OCI-LY3 (cell line): ENCODE results near the gene CSRP1.

Experiments used
- EZH2phosphoT487 ChIP-seq: fragments of 200-600 bp; shearing (Covaris generic); IDR thresholded peaks from 2 replicates; pipeline ENCODE4 v1.6.1; 2018; ENCODE audit warnings: antibody characterized with exemption, mixed run types, low read depth
- TF ChIP-seq, protein P1 (sequence below): fragments of 200-600, 300-600 bp; sonication (generic); IDR thresholded peaks from 2 replicates; pipeline ENCODE4 v1.5.1; 2014; ENCODE audit warnings: antibody characterized with exemption, low read length, low read depth

DNA sequence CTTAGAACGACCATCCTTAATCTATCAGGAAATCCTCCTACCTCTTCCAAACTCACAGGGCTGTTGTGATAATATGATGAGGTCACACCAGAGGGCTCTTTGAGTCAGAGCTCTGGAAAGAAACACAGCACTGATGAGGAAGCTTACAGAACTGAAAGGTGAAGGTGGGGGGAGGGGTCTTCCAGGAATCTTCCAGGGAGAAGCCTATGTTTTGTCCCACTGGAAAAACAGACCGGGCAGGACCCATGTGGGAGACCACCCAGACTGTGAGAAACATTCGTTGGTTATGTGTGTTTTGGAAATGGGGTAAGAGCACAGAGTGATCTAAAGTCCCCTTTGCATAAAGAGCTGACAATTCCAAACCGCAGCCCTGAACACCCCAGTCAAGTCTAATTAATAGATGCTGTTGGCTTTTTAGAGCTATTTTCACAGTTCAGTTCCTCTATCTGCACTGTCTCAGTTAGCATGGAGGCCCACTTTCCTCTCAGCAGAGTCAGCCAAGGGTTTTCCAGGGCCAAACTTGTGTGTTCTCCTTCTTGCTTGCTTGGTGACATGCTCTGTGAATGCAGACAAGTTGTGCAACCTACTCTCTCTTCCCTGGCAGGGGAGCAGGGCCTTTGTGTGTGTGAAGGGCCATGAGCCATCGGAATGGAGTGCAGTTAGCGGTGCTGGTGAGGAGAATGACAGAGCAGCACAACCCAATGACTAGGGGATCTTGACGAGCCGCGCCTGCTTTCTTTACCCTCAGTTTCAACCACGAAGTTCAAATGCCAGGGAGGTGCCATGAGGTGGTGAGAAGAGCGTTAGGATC, 50.2 kb downstream of the CSRP1 start:
- TF ChIP-seq, protein P1, sequence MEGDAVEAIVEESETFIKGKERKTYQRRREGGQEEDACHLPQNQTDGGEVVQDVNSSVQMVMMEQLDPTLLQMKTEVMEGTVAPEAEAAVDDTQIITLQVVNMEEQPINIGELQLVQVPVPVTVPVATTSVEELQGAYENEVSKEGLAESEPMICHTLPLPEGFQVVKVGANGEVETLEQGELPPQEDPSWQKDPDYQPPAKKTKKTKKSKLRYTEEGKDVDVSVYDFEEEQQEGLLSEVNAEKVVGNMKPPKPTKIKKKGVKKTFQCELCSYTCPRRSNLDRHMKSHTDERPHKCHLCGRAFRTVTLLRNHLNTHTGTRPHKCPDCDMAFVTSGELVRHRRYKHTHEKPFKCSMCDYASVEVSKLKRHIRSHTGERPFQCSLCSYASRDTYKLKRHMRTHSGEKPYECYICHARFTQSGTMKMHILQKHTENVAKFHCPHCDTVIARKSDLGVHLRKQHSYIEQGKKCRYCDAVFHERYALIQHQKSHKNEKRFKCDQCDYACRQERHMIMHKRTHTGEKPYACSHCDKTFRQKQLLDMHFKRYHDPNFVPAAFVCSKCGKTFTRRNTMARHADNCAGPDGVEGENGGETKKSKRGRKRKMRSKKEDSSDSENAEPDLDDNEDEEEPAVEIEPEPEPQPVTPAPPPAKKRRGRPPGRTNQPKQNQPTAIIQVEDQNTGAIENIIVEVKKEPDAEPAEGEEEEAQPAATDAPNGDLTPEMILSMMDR = no peak
- TF ChIP-seq EZH2phosphoT487 = no peak
